Fibroblast of skin of scalp (primary cell): ENCODE results near the gene MBOAT1. TPM values are rescaled to one million over a fixed set of nuclear protein-coding genes. Genes with fewer than 3 reads are reported as not detected.
"Not testable (repeated sequence)": the region's sequence is repeated elsewhere in the genome, so short reads cannot be mapped to it uniquely, and the experiment has no call there.

ENCODE experiments used
- DNase-seq: peaks from one replicate; pipeline ENCODE4 v3.0.0-alpha.2; 2013
- polyA plus RNA-seq, 2 experiments: library from polyadenylated mRNA; unstranded; fragments of 120-200 nt; gene quantifications; one replicate each; pipeline ENCODE4 v1.2.1, GENCODE V29; 2013; ENCODE audit not compliant: insufficient read length in 2 of 2

The MBOAT1 gene
- polyA plus RNA-seq (2013, experiment 1 of 2; ENCODE audit: insufficient read length) = 3.8 TPM
- 3.6 TPM for polyA plus RNA-seq (2013, experiment 2 of 2; ENCODE audit: insufficient read length)

GRCh38 chr6:20212392-20213111 is at the start of gene MBOAT1:
MBOAT1 (minus strand) TSS chr6:20212469; CDS start chr6:20212234, 235 bp downstream.
- peak; percentile 95 for DNase-seq

GRCh38 chr6:20261685-20262084 is 49.4 kb upstream of the MBOAT1 start:
- DNase-seq = no peak

- no peak for DNase-seq
These were observed 48.1 kb upstream of the MBOAT1 start for GRCh38 chr6:20260360-20260759.

- DNase-seq = no peak
These were observed 47.2 kb upstream of the MBOAT1 start for GRCh38 chr6:20259316-20260049.

- DNase-seq = no peak
These were observed 43.2 kb upstream of the MBOAT1 start for GRCh38 chr6:20255428-20255827.

- no peak for DNase-seq
These were observed 42.0 kb upstream of the MBOAT1 start for GRCh38 chr6:20254295-20254694.

- DNase-seq = no peak
These were observed 40.8 kb upstream of the MBOAT1 start for GRCh38 chr6:20253021-20253420.

- DNase-seq = no peak
These were observed 40.0 kb upstream of the MBOAT1 start for GRCh38 chr6:20252311-20252710.

- DNase-seq = no peak
These were observed 39.3 kb upstream of the MBOAT1 start for GRCh38 chr6:20251525-20251924.

- DNase-seq = no peak
These were observed 33.9 kb upstream of the MBOAT1 start for GRCh38 chr6:20246125-20246524.

- not testable (repeated sequence) for DNase-seq
These were observed 32.8 kb upstream of the MBOAT1 start for GRCh38 chr6:20244807-20245681.

- DNase-seq = no peak
These were observed 31.0 kb upstream of the MBOAT1 start for GRCh38 chr6:20243288-20243687.

GRCh38 chr6:20242397-20242796 is 30.1 kb upstream of the MBOAT1 start:
- no peak for DNase-seq

GRCh38 chr6:20241102-20241501 is 28.8 kb upstream of the MBOAT1 start:
- DNase-seq = no peak

GRCh38 chr6:20238688-20239587 is 26.7 kb upstream of the MBOAT1 start:
- DNase-seq = no peak

GRCh38 chr6:20237677-20238460 is 25.6 kb upstream of the MBOAT1 start:
- no peak for DNase-seq

- DNase-seq = no peak
These were observed 24.8 kb upstream of the MBOAT1 start for GRCh38 chr6:20236909-20237600.

GRCh38 chr6:20236344-20236743 is 24.1 kb upstream of the MBOAT1 start:
- DNase-seq = no peak

GRCh38 chr6:20235041-20235440 is 22.8 kb upstream of the MBOAT1 start:
- DNase-seq = no peak

GRCh38 chr6:20234136-20234535 is 21.9 kb upstream of the MBOAT1 start:
- DNase-seq = no peak
